ENCODE measurements around the gene DNAJC12.
"Not testable (repeated sequence)": the region's sequence is repeated elsewhere in the genome, so short reads cannot be mapped to it uniquely, and the experiment has no call there.

DNA sequence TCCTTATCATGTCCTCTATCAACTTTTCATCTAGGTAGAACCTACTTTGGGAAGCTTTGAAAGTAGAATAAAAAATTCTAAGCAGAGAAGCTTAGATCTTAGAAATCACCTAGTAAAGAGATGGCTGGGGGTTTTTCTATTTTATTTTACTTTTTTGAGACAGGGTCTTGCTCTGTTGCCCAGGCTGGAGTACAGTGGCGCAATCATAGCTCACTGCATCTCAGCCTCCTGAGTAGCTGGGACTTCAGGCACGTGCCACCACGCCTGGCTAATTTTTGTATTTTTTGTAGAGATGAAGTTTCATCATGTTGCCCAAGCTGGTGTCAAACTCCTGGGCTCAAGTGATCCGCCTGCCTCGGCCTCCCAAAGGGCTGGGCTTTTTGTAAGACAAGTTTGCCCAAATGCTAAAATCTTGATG is 57.8 kb downstream of the DNAJC12 start:
- TF ChIP-seq, protein P1, sequence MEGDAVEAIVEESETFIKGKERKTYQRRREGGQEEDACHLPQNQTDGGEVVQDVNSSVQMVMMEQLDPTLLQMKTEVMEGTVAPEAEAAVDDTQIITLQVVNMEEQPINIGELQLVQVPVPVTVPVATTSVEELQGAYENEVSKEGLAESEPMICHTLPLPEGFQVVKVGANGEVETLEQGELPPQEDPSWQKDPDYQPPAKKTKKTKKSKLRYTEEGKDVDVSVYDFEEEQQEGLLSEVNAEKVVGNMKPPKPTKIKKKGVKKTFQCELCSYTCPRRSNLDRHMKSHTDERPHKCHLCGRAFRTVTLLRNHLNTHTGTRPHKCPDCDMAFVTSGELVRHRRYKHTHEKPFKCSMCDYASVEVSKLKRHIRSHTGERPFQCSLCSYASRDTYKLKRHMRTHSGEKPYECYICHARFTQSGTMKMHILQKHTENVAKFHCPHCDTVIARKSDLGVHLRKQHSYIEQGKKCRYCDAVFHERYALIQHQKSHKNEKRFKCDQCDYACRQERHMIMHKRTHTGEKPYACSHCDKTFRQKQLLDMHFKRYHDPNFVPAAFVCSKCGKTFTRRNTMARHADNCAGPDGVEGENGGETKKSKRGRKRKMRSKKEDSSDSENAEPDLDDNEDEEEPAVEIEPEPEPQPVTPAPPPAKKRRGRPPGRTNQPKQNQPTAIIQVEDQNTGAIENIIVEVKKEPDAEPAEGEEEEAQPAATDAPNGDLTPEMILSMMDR (IDR thresholded peaks at IDR 0.05 in 4 of 5, conservative IDR thresholded peaks at IDR 0.05 in 1 of 5), result peak in 1 of 5 experiments; percentile 6
- TF ChIP-seq POLR2A (IDR thresholded peaks at IDR 0.05), result not testable (repeated sequence)
